AG09309 (cell line): ENCODE measurements around the gene ZNF273.
"Not testable (repeated sequence)": the region's sequence is repeated elsewhere in the genome, so short reads cannot be mapped to it uniquely, and the experiment has no call there.

Experiments used
- DNase-seq: peaks from one replicate; pipeline ENCODE4 v3.0.0-alpha.2; 2010; ENCODE audit warnings: low read depth
- H3K4me3 ChIP-seq: 2 replicates; pipeline ENCODE4 v1.5.1; 2011; ENCODE audit warnings: mild to moderate bottlenecking, low read depth, low read length, moderate library complexity; ENCODE audit not compliant: control insufficient read depth
- CTCF ChIP-seq: IDR thresholded peaks from 2 replicates; pipeline ENCODE4 v1.5.1; 2011; ENCODE audit warnings: mild to moderate bottlenecking, low read depth, low read length, inconsistent platforms; ENCODE audit not compliant: insufficient read depth, control insufficient read depth; ENCODE audit errors: missing control alignments

ZNF273 gene

DNA sequence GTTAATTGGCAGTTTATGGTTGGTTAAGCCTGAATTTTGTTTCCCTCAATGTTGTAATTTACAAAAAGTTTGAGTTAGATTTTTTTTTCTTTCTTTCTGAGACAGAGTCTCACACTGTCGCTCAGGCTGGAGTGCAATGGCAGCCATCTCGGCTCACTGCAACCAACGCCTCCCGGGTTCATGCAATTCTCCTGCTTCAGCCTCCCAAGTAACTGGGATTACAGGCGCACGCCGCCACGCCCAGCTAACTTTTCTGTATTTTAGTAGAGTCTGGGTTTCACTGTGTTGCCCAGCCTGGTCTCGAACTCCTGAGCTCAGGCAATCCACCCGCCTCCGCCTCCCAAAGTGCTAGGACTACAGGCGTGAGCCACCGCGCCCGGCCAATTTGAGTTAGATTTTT is 935 bp downstream of the ZNF273 start:
- no peak for DNase-seq
- TF ChIP-seq CTCF: no peak
- peak overlapping the region; percentile 73 for H3K4me3 ChIP-seq

DNA sequence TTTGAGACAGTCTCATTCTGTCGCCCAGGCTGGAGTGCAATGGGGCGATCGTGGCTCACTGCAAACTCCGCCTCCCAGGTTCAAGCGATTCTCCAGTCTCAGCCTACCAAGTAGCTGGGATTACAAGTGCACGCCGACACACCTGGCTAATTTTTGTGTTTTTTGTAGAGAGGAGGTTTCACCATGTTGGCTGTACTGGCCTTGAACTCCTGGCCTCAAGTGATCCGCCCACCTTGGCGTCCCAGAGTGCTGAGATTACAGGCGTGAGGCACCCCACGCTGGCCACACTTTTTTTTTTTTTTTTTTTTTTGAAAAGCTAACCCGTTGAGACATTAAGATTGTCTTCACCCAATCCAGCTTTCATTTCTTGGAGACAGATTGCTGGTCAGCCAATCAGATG is 2.1 kb downstream of the ZNF273 start:
- H3K4me3 ChIP-seq: no peak overlapping the region
- DNase-seq: no peak
- TF ChIP-seq CTCF: no peak

DNA sequence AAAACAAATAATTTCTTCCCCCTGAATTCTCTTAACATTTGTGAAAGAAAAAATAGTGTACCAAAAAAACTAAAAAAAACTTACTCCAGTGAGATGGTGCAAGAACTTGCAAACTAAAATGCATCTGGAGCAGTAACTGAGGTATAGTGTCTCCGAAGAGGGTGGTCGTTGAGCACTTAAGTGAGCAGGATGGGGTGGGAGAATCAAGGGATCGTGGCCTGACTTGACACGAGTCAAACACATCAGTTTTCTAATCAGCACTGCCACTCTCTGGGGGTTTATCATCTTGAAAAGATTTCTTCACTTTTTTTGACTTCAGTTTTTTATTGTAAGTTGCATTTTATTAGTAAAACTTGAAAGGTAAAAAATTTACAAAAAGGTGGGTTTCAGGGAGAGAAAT is 2.5 kb downstream of the ZNF273 start:
- no peak overlapping the region for H3K4me3 ChIP-seq
- DNase-seq: no peak
- no peak for TF ChIP-seq CTCF

DNA sequence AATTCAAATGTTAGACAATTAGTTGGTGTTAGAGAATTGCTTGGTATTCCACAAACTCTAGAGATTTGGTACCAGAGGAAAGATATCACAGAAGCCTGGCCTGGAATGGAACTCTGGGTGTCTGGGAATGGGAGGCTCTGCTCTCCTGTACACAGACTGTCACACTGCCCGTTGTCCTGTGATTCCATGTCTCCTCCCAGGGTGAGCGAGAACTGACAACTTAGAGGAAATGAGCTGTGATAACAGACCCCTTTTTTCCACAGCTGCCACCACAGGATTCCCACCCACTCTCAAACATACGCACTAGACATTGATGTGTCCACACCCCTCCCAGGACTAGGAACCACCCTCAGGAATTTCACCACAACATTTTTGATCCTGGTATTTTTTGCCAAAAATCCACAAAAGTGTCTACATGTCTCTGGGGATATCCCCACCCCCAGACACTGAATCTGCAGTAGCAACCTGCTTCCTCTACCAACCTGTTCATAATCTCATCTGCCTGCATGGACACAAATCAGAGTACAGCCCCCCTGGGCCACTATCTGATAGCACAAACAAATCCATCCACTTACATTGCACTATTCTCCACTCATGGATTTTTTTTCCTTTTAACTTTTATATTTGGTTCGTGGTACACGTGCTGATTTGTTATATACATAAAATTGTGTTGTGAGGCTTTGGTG is 4.7 kb downstream of the ZNF273 start:
- DNase-seq: no peak
- no peak overlapping the region for H3K4me3 ChIP-seq
- TF ChIP-seq CTCF: no peak

DNA sequence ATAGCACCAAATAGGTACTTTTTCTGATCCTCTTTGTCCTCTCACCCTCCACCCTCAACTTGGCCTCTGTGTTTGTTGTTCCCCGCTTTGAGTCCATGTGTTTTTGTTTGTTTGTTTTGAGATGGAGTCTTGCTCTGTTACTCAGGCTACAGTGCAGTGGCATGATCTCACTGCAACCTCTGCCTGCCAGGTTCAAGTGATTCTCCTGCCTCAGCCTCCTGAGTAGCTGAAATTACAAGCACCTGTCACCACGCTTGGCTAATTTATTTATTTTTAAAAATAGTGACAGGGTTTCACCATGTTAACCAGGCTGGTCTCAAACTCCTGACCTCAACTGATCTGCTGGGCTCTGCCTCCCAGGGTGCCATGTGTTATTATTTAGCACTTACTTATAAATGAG is 5.3 kb downstream of the ZNF273 start:
- DNase-seq: no peak
- H3K4me3 ChIP-seq: no peak overlapping the region
- no peak for TF ChIP-seq CTCF

GRCh38 chr7:64914557-64914956 is 11.5 kb downstream of the ZNF273 start:
- no peak overlapping the region for H3K4me3 ChIP-seq
- TF ChIP-seq CTCF: no peak
- DNase-seq: no peak

- DNase-seq, H3K4me3 ChIP-seq: not testable (repeated sequence)
Measured at GRCh38 chr7:64915301-64915700, 12.2 kb downstream of the ZNF273 start.

GRCh38 chr7:64928252-64929187 is 25.4 kb downstream of the ZNF273 start:
- not testable (repeated sequence) for H3K4me3 ChIP-seq, DNase-seq
